ENCODE measurements around the gene SPOCK1. TPM values are rescaled to one million over a fixed set of nuclear protein-coding genes. Genes with fewer than 3 reads are reported as not detected.

SPOCK1 gene
- total and polyA plus RNA-seq, 7 experiments from 2014 or later, result 2.8 TPM; not detected in 6

DNA sequence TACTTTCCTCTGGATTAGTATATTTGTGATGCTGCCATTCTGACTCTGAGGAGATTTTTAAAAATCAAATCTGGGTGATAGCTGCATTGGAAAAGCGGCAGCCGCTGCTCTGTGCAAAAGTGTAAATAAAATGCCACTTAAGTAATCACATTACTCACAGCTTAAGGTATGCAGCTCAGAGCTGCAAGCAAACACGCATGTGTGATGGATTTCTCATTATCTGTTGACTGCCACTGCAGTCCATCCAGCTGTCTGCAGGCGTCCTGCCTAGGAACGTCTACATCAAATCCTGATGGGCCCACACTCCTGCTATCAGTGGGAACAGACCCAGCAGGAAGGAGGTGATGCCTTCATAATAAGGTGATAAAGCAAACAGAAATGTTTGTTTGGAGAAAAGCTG, 216.9 kb downstream of the SPOCK1 start:
- no peaks in the 10 kb centered on the region for H3K4me1 Mint-ChIP-seq
- H3K9me3 Mint-ChIP-seq, result no peaks in the 10 kb centered on the region
- Histone ChIP-seq H3K36me3 (ENCODE audit: control insufficient read depth in 2 of 3, insufficient read depth in 3 of 3, low read length in 3 of 3) (no peaks in the 10 kb centered on the region), H3K27me3 (ENCODE audit: control insufficient read depth in 2 of 2, insufficient read depth in 2 of 2, low read length in 2 of 2) (no peaks in the 10 kb centered on the region), H3K27ac (ENCODE audit: low read depth, low read length) (no peak overlapping the region), H3K4me3 (ENCODE audit: low read length) (no peak overlapping the region), H3K9me3 (ENCODE audit: control insufficient read depth in 2 of 3, low read length in 3 of 3) (no peaks in the 10 kb centered on the region), H3K4me1 (ENCODE audit: control insufficient read depth in 2 of 2, insufficient read depth in 2 of 2, low read length in 2 of 2) (no peaks in the 10 kb centered on the region)
- ChIA-PET CTCF (no interaction called here), POLR2A (no interaction called here)
- no peak for DNase-seq
- intact Hi-C loops (cut with micrococcal nuclease), result no loop called here
- H3K36me3 Mint-ChIP-seq, result no peaks in the 10 kb centered on the region
- H3K4me3 Mint-ChIP-seq, result no peak overlapping the region
- peaks cover 0 to 13% (median 6%) of the 10 kb centered on the region in 5 donors for H3K27me3 Mint-ChIP-seq
- no peak overlapping the region for H3K27ac Mint-ChIP-seq
- ATAC-seq, result no peak

DNA sequence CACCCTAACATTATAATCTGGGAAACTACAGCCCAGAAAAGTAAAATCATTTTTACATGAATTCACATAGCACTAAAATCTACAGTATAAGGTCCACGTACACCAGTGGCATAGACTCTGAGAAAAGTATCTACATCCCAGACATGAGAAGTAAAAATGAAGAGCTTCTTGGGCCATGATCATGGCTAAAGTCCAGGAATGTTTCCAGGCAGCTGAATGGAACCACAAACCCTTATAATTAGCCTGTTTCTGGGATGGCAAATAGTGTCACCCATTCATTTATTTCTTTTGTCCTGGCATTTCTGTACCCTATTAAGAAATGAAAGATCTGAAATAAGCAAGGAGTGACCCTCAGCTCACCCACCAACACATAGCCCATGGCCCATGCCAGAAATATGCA, 217.9 kb downstream of the SPOCK1 start:
- peaks cover 0 to 2% (median 0%) of the 10 kb centered on the region in 11 donors for H3K9me3 Mint-ChIP-seq
- no peak for DNase-seq
- ChIA-PET POLR2A (no interaction called here), CTCF (no interaction called here)
- H3K36me3 Mint-ChIP-seq, result peaks cover 0 to 2% (median 0%) of the 10 kb centered on the region in 5 donors
- Histone ChIP-seq H3K27ac (ENCODE audit: low read depth, low read length) (no peak overlapping the region), H3K4me1 (ENCODE audit: control insufficient read depth in 2 of 2, insufficient read depth in 2 of 2, low read length in 2 of 2) (no peaks in the 10 kb centered on the region), H3K27me3 (ENCODE audit: control insufficient read depth in 2 of 2, insufficient read depth in 2 of 2, low read length in 2 of 2) (no peaks in the 10 kb centered on the region), H3K36me3 (ENCODE audit: control insufficient read depth in 2 of 3, insufficient read depth in 3 of 3, low read length in 3 of 3) (no peaks in the 10 kb centered on the region), H3K9me3 (ENCODE audit: control insufficient read depth in 2 of 3, low read length in 3 of 3) (no peaks in the 10 kb centered on the region), H3K4me3 (ENCODE audit: low read length) (no peak overlapping the region)
- peaks cover 0 to 11% (median 6%) of the 10 kb centered on the region in 5 donors for H3K27me3 Mint-ChIP-seq
- intact Hi-C loops (cut with micrococcal nuclease), result no loop called here
- peaks cover 0 to 3% (median 0%) of the 10 kb centered on the region in 7 donors for H3K4me1 Mint-ChIP-seq
- no peak for ATAC-seq
- H3K4me3 Mint-ChIP-seq, result no peak overlapping the region
- H3K27ac Mint-ChIP-seq, result no peak overlapping the region

DNA sequence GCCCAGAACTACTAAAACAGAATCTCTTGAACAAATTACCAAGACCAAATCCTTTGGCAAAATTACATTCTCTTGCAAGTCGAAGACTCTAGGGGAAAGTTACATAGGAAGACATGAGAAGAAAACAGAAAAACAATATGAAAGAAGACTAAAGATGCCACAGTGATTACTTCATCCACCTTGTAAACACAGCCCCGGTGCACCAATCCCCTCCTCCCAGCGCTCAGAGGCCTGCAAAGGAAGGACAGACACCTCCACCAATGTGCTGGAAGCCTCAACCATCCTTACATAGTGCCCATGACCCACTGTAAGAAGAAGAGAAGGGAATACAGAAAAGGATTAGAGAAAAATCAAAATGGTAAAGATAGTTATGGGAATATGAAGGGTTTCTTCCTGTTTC, 218.5 kb downstream of the SPOCK1 start:
- ATAC-seq (no peak), DNase-seq (no peak)
- CTCF ChIA-PET, result no interaction called here
- Histone ChIP-seq H3K4me1 (ENCODE audit: control insufficient read depth in 2 of 2, insufficient read depth in 2 of 2, low read length in 2 of 2) (no peaks in the 10 kb centered on the region), H3K27me3 (ENCODE audit: control insufficient read depth in 2 of 2, insufficient read depth in 2 of 2, low read length in 2 of 2) (no peaks in the 10 kb centered on the region), H3K27ac (ENCODE audit: low read depth, low read length) (no peak overlapping the region), H3K4me3 (ENCODE audit: low read length) (no peak overlapping the region), H3K36me3 (ENCODE audit: control insufficient read depth in 2 of 3, insufficient read depth in 3 of 3, low read length in 3 of 3) (no peaks in the 10 kb centered on the region), H3K9me3 (ENCODE audit: control insufficient read depth in 2 of 3, low read length in 3 of 3) (no peaks in the 10 kb centered on the region)
- intact Hi-C loops (cut with micrococcal nuclease), result no loop called here
- H3K4me1 Mint-ChIP-seq, result peaks cover 0 to 8% (median 0%) of the 10 kb centered on the region in 7 donors
- POLR2A ChIA-PET, result no interaction called here
- H3K9me3 Mint-ChIP-seq, result peaks cover 0 to 3% (median 0%) of the 10 kb centered on the region in 11 donors
- peaks cover 0 to 15% (median 6%) of the 10 kb centered on the region in 5 donors for H3K27me3 Mint-ChIP-seq
- peaks cover 0 to 3% (median 0%) of the 10 kb centered on the region in 5 donors for H3K36me3 Mint-ChIP-seq
- no peak overlapping the region for H3K27ac Mint-ChIP-seq
- H3K4me3 Mint-ChIP-seq, result no peak overlapping the region

DNA sequence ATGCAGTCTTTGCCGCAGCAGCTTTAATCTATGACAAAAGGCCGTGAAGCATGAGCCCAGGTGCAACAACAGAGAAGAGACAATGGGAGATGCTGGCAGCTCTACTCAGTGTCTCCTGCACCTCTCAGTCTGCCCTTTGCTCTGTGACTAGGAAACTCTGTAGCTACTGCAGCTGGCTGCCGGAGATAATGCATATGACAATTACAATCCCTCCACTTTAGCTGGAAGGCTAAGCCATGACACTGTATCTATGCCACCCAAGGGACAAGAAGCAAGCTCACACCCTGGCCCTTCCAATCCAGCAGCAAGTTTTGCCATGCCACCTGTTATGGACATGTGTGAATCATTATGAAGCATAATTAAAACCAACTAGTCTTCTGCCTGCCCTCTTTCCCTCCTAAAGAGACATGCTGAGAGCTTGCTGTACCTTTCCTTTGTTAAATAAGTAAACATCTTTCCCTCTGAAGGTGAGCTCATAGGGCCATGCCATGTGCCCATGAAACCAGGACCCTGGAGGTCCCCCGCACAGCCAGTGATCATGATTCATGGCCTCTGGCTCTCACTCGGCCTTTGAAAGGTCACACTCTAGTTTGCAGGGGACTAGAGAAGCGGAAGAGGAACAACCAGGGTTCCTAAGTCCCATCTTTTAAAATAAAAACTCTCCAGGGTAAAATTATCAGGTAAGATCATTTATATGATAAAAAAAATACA, 219.4 kb downstream of the SPOCK1 start:
- ATAC-seq (no peak), DNase-seq (no peak)
- ChIA-PET CTCF (no interaction called here), POLR2A (no interaction called here)
- Mint-ChIP-seq H3K36me3 (peaks cover 0 to 3% (median 0%) of the 10 kb centered on the region in 5 donors), H3K27me3 (peaks cover 0 to 15% (median 3%) of the 10 kb centered on the region in 5 donors), H3K4me1 (peaks cover 0 to 8% (median 0%) of the 10 kb centered on the region in 7 donors), H3K9me3 (peaks cover 0 to 3% (median 0%) of the 10 kb centered on the region in 11 donors), H3K4me3 (no peak overlapping the region), H3K27ac (no peak overlapping the region)
- H3K4me3 ChIP-seq (ENCODE audit: low read length), result no peak overlapping the region
- H3K27me3 ChIP-seq (ENCODE audit: control insufficient read depth in 2 of 2, insufficient read depth in 2 of 2, low read length in 2 of 2), result no peaks in the 10 kb centered on the region
- H3K4me1 ChIP-seq (ENCODE audit: control insufficient read depth in 2 of 2, insufficient read depth in 2 of 2, low read length in 2 of 2), result no peaks in the 10 kb centered on the region
- no peaks in the 10 kb centered on the region for H3K36me3 ChIP-seq (ENCODE audit: control insufficient read depth in 2 of 3, insufficient read depth in 3 of 3, low read length in 3 of 3)
- H3K9me3 ChIP-seq (ENCODE audit: control insufficient read depth in 2 of 3, low read length in 3 of 3), result no peaks in the 10 kb centered on the region
- H3K27ac ChIP-seq (ENCODE audit: low read depth, low read length), result no peak overlapping the region
- intact Hi-C loops (cut with micrococcal nuclease), result no loop called here

DNA sequence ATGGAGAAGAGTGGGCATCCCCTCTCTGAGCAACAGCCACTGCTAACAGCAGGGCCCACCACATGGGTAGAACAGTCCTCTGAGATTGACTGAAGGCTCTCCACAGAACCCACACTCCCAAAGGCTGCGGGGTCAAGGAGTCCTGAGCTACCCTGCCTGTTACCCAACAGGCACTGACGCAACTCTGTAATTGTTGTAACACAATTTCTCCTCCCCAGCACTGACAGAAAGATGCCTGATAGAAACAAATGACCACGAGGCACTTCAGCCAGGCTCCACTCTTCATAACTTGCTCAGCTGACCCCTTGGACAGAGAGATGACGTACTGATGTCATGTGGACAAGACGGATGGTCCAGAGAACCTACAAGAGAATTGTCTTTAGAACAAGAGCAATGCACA, 220.7 kb downstream of the SPOCK1 start:
- POLR2A ChIA-PET, result no interaction called here

DNA sequence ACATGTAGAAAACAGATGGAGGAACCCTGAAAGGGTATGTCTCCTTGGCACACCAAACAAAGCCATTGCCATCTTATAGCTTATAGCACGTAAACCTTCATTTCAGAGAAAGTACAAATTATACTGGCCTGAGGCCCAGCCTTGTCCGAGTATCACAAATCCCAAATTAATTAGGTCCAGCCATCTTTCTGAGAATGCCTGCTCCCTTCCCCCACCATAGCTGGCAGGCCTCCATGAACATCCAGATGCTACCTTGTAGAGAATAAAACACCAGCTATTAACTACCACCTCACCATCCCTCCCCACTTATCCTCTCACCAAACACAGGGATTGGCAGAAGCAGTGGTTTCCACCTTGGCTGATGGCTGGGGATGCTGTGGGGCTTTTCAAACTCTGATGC, 224.0 kb downstream of the SPOCK1 start:
- Histone ChIP-seq H3K27me3 (ENCODE audit: control insufficient read depth in 2 of 2, insufficient read depth in 2 of 2, low read length in 2 of 2) (no peaks in the 10 kb centered on the region), H3K4me3 (ENCODE audit: low read length) (no peak overlapping the region), H3K36me3 (ENCODE audit: control insufficient read depth in 2 of 3, insufficient read depth in 3 of 3, low read length in 3 of 3) (no peaks in the 10 kb centered on the region), H3K9me3 (ENCODE audit: control insufficient read depth in 2 of 3, low read length in 3 of 3) (no peaks in the 10 kb centered on the region), H3K4me1 (ENCODE audit: control insufficient read depth in 2 of 2, insufficient read depth in 2 of 2, low read length in 2 of 2) (no peaks in the 10 kb centered on the region), H3K27ac (ENCODE audit: low read depth, low read length) (no peak overlapping the region)
- no peak for ATAC-seq
- no peak overlapping the region for H3K27ac Mint-ChIP-seq
- H3K4me3 Mint-ChIP-seq, result no peak overlapping the region
- H3K4me1 Mint-ChIP-seq, result peaks cover 0 to 8% (median 0%) of the 10 kb centered on the region in 7 donors
- ChIA-PET CTCF (no interaction called here), POLR2A (no interaction called here)
- H3K9me3 Mint-ChIP-seq, result peaks cover 0 to 3% (median 0%) of the 10 kb centered on the region in 11 donors
- DNase-seq, result no peak
- intact Hi-C loops (cut with micrococcal nuclease), result no loop called here
- peaks cover 0 to 10% (median 6%) of the 10 kb centered on the region in 5 donors for H3K27me3 Mint-ChIP-seq
- peaks cover 0 to 3% (median 0%) of the 10 kb centered on the region in 5 donors for H3K36me3 Mint-ChIP-seq

More for the DNA sequence above, 220.7 kb downstream of the SPOCK1 start:
- Mint-ChIP-seq H3K27ac (no peak overlapping the region), H3K4me3 (no peak overlapping the region), H3K27me3 (peaks cover 0 to 10% (median 3%) of the 10 kb centered on the region in 5 donors), H3K4me1 (peaks cover 0 to 8% (median 0%) of the 10 kb centered on the region in 7 donors), H3K9me3 (peaks cover 0 to 3% (median 0%) of the 10 kb centered on the region in 11 donors), H3K36me3 (peaks cover 0 to 3% (median 0%) of the 10 kb centered on the region in 5 donors)
- Histone ChIP-seq H3K4me3 (ENCODE audit: low read length) (no peak overlapping the region), H3K27ac (ENCODE audit: low read depth, low read length) (no peak overlapping the region), H3K27me3 (ENCODE audit: control insufficient read depth in 2 of 2, insufficient read depth in 2 of 2, low read length in 2 of 2) (no peaks in the 10 kb centered on the region), H3K9me3 (ENCODE audit: control insufficient read depth in 2 of 3, low read length in 3 of 3) (no peaks in the 10 kb centered on the region), H3K36me3 (ENCODE audit: control insufficient read depth in 2 of 3, insufficient read depth in 3 of 3, low read length in 3 of 3) (no peaks in the 10 kb centered on the region), H3K4me1 (ENCODE audit: control insufficient read depth in 2 of 2, insufficient read depth in 2 of 2, low read length in 2 of 2) (no peaks in the 10 kb centered on the region)
- DNase-seq (no peak), ATAC-seq (peak; percentile 10)
- CTCF ChIA-PET, result no interaction called here
- intact Hi-C loops (cut with micrococcal nuclease), result no loop called here

DNA sequence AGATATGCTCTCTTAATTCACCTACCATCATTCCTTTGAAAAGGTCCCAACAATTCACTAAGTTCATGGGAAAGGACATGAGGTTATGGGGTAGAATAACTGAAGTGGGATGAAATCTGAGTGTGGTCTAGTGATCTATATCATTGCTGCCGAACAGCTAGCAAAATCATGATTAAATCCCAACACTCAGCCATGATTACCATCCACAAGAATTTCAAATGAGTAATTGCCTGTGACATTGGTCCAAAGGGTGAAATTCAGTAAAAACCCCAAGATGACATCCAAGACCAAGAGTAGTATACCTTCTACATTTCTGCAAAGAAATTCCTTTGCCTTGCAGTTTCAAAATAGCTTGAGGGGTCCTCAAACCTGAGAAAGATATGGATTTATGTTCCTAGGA, 225.6 kb downstream of the SPOCK1 start:
- Histone ChIP-seq H3K36me3 (ENCODE audit: control insufficient read depth in 2 of 3, insufficient read depth in 3 of 3, low read length in 3 of 3) (no peaks in the 10 kb centered on the region), H3K27ac (ENCODE audit: low read depth, low read length) (no peak overlapping the region), H3K4me1 (ENCODE audit: control insufficient read depth in 2 of 2, insufficient read depth in 2 of 2, low read length in 2 of 2) (no peaks in the 10 kb centered on the region), H3K9me3 (ENCODE audit: control insufficient read depth in 2 of 3, low read length in 3 of 3) (no peaks in the 10 kb centered on the region), H3K27me3 (ENCODE audit: control insufficient read depth in 2 of 2, insufficient read depth in 2 of 2, low read length in 2 of 2) (no peaks in the 10 kb centered on the region), H3K4me3 (ENCODE audit: low read length) (no peak overlapping the region)
- H3K27me3 Mint-ChIP-seq, result peaks cover 0 to 10% (median 3%) of the 10 kb centered on the region in 5 donors
- H3K9me3 Mint-ChIP-seq, result peaks cover 0 to 3% (median 0%) of the 10 kb centered on the region in 11 donors
- H3K27ac Mint-ChIP-seq, result no peak overlapping the region
- ATAC-seq, result no peak
- H3K4me3 Mint-ChIP-seq, result no peak overlapping the region
- ChIA-PET CTCF (no interaction called here), POLR2A (no interaction called here)
- intact Hi-C loops (cut with micrococcal nuclease), result no loop called here
- peaks cover 0 to 8% (median 0%) of the 10 kb centered on the region in 7 donors for H3K4me1 Mint-ChIP-seq
- DNase-seq, result no peak
- peaks cover 0 to 3% (median 0%) of the 10 kb centered on the region in 5 donors for H3K36me3 Mint-ChIP-seq

Data from naive thymus-derived CD4-positive, alpha-beta T cell (primary cell).